ENCODE results near the gene MAEA.

DNA sequence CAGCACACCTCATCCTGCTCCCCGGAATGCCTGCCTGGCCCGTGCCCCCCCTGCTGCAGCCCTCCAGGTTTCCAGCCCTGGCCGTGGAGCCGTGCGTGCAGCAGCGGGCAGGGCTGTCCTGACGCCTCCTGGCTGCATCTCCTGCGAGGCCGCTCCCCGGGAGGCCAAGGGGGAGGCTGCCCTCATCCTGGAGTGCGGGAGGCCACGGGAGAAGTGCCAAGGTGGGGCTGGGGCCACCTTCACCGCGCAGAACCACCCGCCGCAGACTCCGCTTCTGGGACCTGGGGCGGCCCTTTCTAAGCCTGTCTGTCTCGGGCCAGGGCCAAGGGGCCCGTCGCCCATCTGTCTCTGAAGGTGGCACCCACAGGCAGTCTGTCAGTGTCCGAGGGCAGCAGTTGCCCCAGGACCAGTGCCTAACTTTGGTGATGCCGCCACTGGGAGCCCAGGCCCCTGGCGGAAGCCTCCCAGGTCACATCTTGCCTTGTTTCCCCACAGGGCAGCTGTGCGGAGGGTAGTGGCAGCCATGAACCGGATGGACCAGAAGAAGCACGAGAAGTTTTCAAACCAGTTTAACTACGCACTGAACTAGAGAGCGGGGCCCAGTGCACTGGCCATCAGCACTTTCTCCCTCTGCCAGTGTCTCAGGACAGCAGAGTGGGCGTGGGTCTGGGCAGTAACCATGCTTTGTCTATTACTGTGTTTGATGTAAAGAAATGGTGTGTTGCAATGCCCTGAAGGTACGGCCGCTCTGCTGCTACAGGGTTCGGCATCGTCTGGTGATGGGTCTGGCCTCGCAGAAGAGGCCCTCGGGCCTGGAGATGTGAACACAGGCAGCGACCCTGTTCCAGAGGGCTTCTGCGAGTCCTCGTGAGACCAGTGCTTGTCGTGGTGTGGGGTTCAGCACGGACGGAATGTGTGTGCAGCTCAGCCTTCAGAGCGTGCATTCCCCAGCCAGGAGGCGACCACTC, 96.0 kb downstream of the MAEA start:
- TF ChIP-seq SUZ12 (IDR thresholded peaks at IDR 0.05; ENCODE audit: extremely low read depth, insufficient read depth, insufficient read length) (no peak), YY1 (IDR thresholded peaks at IDR 0.05; ENCODE audit: insufficient read depth, insufficient read length) (no peak)
